Aorta (tissue), 5 donors: ENCODE data around the gene PLCB1. TPM values are rescaled to one million over a fixed set of nuclear protein-coding genes. Genes with fewer than 3 reads are reported as not detected.
"Not testable (repeated sequence)": the region's sequence is repeated elsewhere in the genome, so short reads cannot be mapped to it uniquely, and the experiment has no call there.

Experiments
- ATAC-seq: fragments of 200-7000 bp; cut with Tn5 transposase; one replicate; pipeline ENCODE4 v1.9.1; 2022; ENCODE audit warnings: moderate library complexity; ENCODE audit not compliant: low FRiP score
- DNase-seq, 2 donors: peaks; one replicate each; pipeline ENCODE4 v3.0.0-alpha.2; 2020
- H3K27ac ChIP-seq, 2 donors: one replicate each; pipeline ENCODE4 v1.5.1; 2013; ENCODE audit warnings: low read length in 2 of 2, mild to moderate bottlenecking in 2 of 2, moderate library complexity in 2 of 2, control low read depth in 1 of 2, inconsistent platforms in 1 of 2, low read depth in 1 of 2
- H3K27me3 ChIP-seq, 2 donors: one replicate each; pipeline ENCODE4 v1.6.1; 2013; ENCODE audit warnings: control low read depth in 1 of 2, low read length in 1 of 2, mild to moderate bottlenecking in 1 of 2, moderate library complexity in 1 of 2; ENCODE audit not compliant: insufficient read depth in 2 of 2, control insufficient read depth in 1 of 2
- H3K36me3 ChIP-seq, 2 donors: one replicate each; pipeline ENCODE4 v1.6.1; 2013; ENCODE audit warnings: control low read depth in 1 of 2, low read length in 1 of 2, mild to moderate bottlenecking in 1 of 2; ENCODE audit not compliant: insufficient read depth in 2 of 2, control insufficient read depth in 1 of 2
- H3K4me1 ChIP-seq, 2 donors: one replicate each; pipeline ENCODE4 v1.6.1; 2013; ENCODE audit warnings: low read length in 2 of 2, control low read depth in 1 of 2, mild to moderate bottlenecking in 1 of 2, moderate library complexity in 1 of 2; ENCODE audit not compliant: insufficient read depth in 2 of 2, control insufficient read depth in 1 of 2
- H3K4me3 ChIP-seq, 2 donors: one replicate each; pipeline ENCODE4 v1.5.1; 2013; ENCODE audit warnings: low read length in 2 of 2, control low read depth in 1 of 2, mild to moderate bottlenecking in 1 of 2
- H3K9me3 ChIP-seq: one replicate; pipeline ENCODE4 v1.6.1; 2013; ENCODE audit warnings: mild to moderate bottlenecking, low read length; ENCODE audit not compliant: control insufficient read depth
- WGBS, 2 donors: extraction: QIAGEN DNeasy Blood & Tissue Kit; methylation state at CpG; one replicate each; pipeline ENCODE4 v1.1.7; 2013; 5-methylcytosine and 5-hydroxymethylcytosine counted together
- intact Hi-C, 2 donors: fragments of 100-400 bp; cut with DNase I; formaldehyde crosslinking; loops; one replicate each; pipeline versions ENCODE4 v1.14.2 to v1.15.0; 2022
- polyA plus RNA-seq, 2 donors: library from polyadenylated mRNA; stranded (reverse); fragments of 200-250 nt; gene quantifications; one replicate each; pipeline ENCODE4 v1.2.3, GENCODE V29; 2013
- total RNA-seq, 2 donors: library from RNA; stranded (reverse); fragmentation: NEBNext Ultra II Directional; extraction: Animal tissue kit (Norgen Biotek cat#: 25700); gene quantifications; one replicate each; pipeline ENCODE4 v1.2.1, GENCODE V29; 2021
- donor health status: healthy with polysubstance abuse.
- donor health status: Bipolar disorder and iron deficiency.
- donor health status: DM: no; HTN: no; CAD: no.
- donor health status: DM: no; HTN: no; CAD: no.
- donor health status: DM: yes; HTN: yes; CAD: no.

The PLCB1 gene
- total and polyA plus RNA-seq, 4 donors = 1.4 to 35.0 (median 6.6) TPM

GRCh38 chr20:8368670-8369069 is 236.6 kb downstream of the PLCB1 start:
- no peaks in the 10 kb centered on the region for H3K27me3 ChIP-seq
- ATAC-seq = no peak
- no peak for DNase-seq
- intact Hi-C loops = no loop called here
- WGBS, 2 donors = 83 to 90% methylated on average over 3 of the region's 3 CpGs
- H3K27ac ChIP-seq = no peak overlapping the region
- H3K4me3 ChIP-seq = no peak overlapping the region
- no peaks in the 10 kb centered on the region for H3K36me3 ChIP-seq
- H3K9me3 ChIP-seq = no peaks in the 10 kb centered on the region
- no peaks in the 10 kb centered on the region for H3K4me1 ChIP-seq

DNA sequence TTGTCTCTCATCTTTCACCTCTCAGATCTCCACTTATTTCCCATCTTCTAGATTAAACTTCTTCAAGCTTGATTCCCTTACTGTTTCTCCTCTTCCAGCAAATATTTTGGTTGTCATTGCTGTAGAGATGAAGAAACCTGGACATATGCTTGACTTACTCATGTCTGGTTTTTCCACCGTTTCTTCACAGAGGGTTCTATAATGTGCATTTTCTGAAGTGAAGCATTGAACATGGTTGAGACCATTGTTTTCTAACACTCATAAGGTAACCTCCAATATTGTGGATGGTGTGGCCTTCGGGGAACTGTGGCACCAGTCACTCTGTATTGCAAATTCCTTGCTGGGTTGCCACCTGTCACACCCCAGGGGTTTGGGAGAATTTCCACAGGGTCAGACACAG is 237.2 kb downstream of the PLCB1 start:
- Histone ChIP-seq H3K36me3 (no peaks in the 10 kb centered on the region), H3K4me1 (no peaks in the 10 kb centered on the region), H3K27me3 (no peaks in the 10 kb centered on the region), H3K4me3 (no peak overlapping the region), H3K9me3 (no peaks in the 10 kb centered on the region), H3K27ac (no peak overlapping the region)
- ATAC-seq (no peak), DNase-seq (no peak)
- 90 to 95% methylated on average over 2 of the region's 2 CpGs for WGBS, 2 donors
- intact Hi-C loops = no loop called here

DNA sequence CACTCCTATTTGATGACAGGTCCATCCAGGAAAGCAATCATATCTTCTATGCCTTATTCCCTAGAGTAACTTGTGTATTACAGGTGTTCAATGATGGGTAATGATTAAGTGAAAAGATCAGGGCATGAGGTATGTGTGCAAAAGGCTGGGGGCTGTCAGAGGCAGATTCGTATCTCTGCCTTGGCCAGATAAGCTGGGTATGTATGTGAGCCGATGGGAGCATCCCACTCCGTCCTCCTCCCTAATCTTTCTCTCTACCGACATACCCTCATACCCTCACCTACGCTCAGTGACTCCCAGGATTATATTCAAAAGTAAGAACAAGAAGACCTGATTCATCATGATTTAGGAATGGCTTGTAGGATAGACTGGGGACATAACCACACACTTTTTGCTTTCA is 238.7 kb downstream of the PLCB1 start:
- H3K4me1 ChIP-seq = no peaks in the 10 kb centered on the region

GRCh38 chr20:8372824-8373380 is 240.8 kb downstream of the PLCB1 start:
- 81 to 85% methylated on average over 5 of the region's 5 CpGs for whole genome bisulfite sequencing, 2 donors
- no peaks in the 10 kb centered on the region for H3K9me3 ChIP-seq
- H3K36me3 ChIP-seq = no peaks in the 10 kb centered on the region
- no peaks in the 10 kb centered on the region for H3K4me1 ChIP-seq
- H3K27ac ChIP-seq = no peak overlapping the region
- H3K4me3 ChIP-seq = no peak overlapping the region
- intact Hi-C loops = no loop called here
- ATAC-seq (no peak), DNase-seq (no peak)
- H3K27me3 ChIP-seq = no peaks in the 10 kb centered on the region

More for the DNA sequence above, 238.7 kb downstream of the PLCB1 start:
- Histone ChIP-seq H3K9me3 (no peaks in the 10 kb centered on the region), H3K4me3 (no peak overlapping the region), H3K27me3 (no peaks in the 10 kb centered on the region), H3K27ac (no peak overlapping the region), H3K36me3 (no peaks in the 10 kb centered on the region)
- ATAC-seq (no peak), DNase-seq (no peak)
- WGBS, 2 donors = 94% methylated on average over 5 of the region's 5 CpGs
- intact Hi-C loops = no loop called here

GRCh38 chr20:8373579-8373978 is 241.5 kb downstream of the PLCB1 start:
- H3K4me1 ChIP-seq = no peaks in the 10 kb centered on the region
- H3K9me3 ChIP-seq = no peaks in the 10 kb centered on the region
- no peaks in the 10 kb centered on the region for H3K27me3 ChIP-seq
- DNase-seq = no peak
- intact Hi-C loops = no loop called here
- H3K36me3 ChIP-seq = no peaks in the 10 kb centered on the region
- no peak overlapping the region for H3K4me3 ChIP-seq
- no peak overlapping the region for H3K27ac ChIP-seq
- WGBS, 2 donors = 98 to 100% methylated on average over 1 of the region's 1 CpG
- no peak for ATAC-seq

DNA sequence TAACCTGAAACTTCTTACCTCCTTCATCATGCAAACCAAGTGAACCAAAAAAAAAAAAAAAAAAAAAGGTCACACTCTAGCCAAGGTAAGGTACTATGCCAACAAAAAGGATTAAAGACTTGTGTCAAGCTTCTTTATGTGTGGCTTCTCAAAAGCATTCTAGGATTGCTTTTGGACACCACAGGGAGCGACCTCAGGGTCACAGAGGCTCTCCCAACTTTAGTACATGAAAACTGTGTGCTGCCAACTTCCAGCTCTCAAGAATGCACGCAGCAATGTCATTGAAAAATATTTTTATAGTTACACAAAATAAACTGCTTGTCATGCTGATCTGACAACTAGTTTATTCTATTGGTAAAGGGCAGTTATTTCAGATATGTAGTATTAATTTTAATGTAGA is 243.8 kb downstream of the PLCB1 start:
- H3K27ac ChIP-seq = no peak overlapping the region
- 67 to 69% methylated on average over 2 of the region's 2 CpGs for WGBS, 2 donors

GRCh38 chr20:8376940-8377339 is 244.9 kb downstream of the PLCB1 start:
- no peak overlapping the region for H3K27ac ChIP-seq
- WGBS, 2 donors = 94 to 95% methylated on average over 3 of the region's 3 CpGs
- H3K4me3 ChIP-seq = no peak overlapping the region
- H3K27me3 ChIP-seq = no peaks in the 10 kb centered on the region
- H3K9me3 ChIP-seq = no peaks in the 10 kb centered on the region
- intact Hi-C loops = no loop called here
- DNase-seq (no peak), ATAC-seq (no peak)
- no peaks in the 10 kb centered on the region for H3K4me1 ChIP-seq
- no peaks in the 10 kb centered on the region for H3K36me3 ChIP-seq

More for the DNA sequence above, 243.8 kb downstream of the PLCB1 start:
- no peaks in the 10 kb centered on the region for H3K36me3 ChIP-seq
- H3K4me3 ChIP-seq = no peak overlapping the region
- intact Hi-C loops = no loop called here
- no peaks in the 10 kb centered on the region for H3K27me3 ChIP-seq
- no peaks in the 10 kb centered on the region for H3K4me1 ChIP-seq
- H3K9me3 ChIP-seq = no peaks in the 10 kb centered on the region
- DNase-seq = no peak
- ATAC-seq = no peak

- WGBS, 2 donors = 97 to 100% methylated on average over 1 of the region's 1 CpG
- DNase-seq, H3K4me3 ChIP-seq, H3K4me1 ChIP-seq, H3K36me3 ChIP-seq, H3K9me3 ChIP-seq, H3K27me3 ChIP-seq, ATAC-seq, H3K27ac ChIP-seq, intact Hi-C loops: not testable (repeated sequence)
Measured at GRCh38 chr20:8379125-8379524, 247.1 kb downstream of the PLCB1 start.

- DNase-seq (no peak), ATAC-seq (no peak)
- Histone ChIP-seq H3K27me3 (no peaks in the 10 kb centered on the region), H3K36me3 (no peaks in the 10 kb centered on the region), H3K4me1 (no peaks in the 10 kb centered on the region), H3K27ac (no peak overlapping the region), H3K9me3 (no peaks in the 10 kb centered on the region), H3K4me3 (no peak overlapping the region)
- intact Hi-C loops = loop anchor here (5.0 kb wide), 2 partner anchors 253 to 343 kb away; partner anchors contain the start of gene PLCB1 (in 2 of the 2)
- whole genome bisulfite sequencing, 2 donors = 54 to 58% methylated on average over 3 of the region's 3 CpGs
Measured at GRCh38 chr20:8385247-8385646, 253.2 kb downstream of the PLCB1 start.
